ENCODE measurements around the gene STK32B.

Gene STK32B

DNA sequence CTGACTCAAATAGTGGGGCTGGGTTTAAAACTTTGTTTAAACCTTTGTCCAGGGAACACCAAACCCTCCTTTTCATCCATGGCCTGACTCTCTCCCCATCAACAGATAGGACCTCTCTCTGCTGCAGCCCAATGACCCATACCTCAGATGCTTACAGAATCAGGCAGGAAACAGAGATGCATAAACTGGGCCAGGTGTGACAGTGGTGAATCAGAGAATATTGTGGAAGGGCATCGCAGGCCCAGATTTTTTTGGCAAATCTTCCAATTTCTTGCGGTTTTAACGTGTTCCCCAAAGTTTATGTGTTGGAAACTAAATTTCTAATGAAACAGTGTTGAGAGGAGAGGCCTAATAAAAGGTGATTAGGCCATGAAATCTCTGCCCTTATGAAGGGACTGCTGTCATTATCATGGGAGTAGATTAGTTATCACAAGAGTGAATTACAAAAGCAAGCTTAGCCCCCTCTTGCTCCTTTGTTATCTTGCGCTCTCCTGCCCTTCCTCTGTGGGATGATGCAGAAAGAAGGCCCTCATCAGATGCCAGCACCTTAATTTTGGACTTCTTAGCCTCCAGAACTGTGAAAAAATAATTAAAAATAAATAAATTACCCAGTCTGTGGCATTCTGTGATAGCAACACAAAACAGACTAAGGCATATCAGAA is 82.8 kb downstream of the STK32B start:
- TF ChIP-seq, protein P1, sequence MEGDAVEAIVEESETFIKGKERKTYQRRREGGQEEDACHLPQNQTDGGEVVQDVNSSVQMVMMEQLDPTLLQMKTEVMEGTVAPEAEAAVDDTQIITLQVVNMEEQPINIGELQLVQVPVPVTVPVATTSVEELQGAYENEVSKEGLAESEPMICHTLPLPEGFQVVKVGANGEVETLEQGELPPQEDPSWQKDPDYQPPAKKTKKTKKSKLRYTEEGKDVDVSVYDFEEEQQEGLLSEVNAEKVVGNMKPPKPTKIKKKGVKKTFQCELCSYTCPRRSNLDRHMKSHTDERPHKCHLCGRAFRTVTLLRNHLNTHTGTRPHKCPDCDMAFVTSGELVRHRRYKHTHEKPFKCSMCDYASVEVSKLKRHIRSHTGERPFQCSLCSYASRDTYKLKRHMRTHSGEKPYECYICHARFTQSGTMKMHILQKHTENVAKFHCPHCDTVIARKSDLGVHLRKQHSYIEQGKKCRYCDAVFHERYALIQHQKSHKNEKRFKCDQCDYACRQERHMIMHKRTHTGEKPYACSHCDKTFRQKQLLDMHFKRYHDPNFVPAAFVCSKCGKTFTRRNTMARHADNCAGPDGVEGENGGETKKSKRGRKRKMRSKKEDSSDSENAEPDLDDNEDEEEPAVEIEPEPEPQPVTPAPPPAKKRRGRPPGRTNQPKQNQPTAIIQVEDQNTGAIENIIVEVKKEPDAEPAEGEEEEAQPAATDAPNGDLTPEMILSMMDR (conservative IDR thresholded peaks at IDR 0.05; ENCODE audit: control insufficient read depth, insufficient read depth, low read depth, low read length) = no peak
- no peak overlapping the region for H3K4me3 ChIP-seq (ENCODE audit: control insufficient read depth, low read depth, low read length)
- DNase-seq (ENCODE audit: low read depth) = no peak

DNA sequence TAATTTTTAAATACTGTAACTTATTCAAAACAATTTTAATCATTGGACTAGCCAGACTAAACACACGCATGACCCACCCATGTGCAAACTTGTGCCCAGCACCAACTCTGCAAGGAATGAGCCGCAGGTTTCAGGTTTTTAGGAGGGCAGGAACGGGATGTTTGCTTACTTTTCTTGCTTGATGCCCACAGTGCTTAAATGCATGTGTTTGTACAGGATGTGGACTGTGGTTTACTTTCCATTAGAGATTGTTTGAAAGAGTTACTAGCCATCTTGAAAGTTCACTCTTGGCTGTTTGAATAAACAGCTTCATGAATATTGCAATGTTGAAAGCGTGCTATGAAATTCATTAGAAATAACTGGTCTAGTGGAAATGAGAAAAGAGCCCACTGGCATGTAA is 83.3 kb downstream of the STK32B start:
- TF ChIP-seq, protein P1 (conservative IDR thresholded peaks at IDR 0.05; ENCODE audit: control insufficient read depth, insufficient read depth, low read depth, low read length) = no peak
- DNase-seq (ENCODE audit: low read depth) = no peak
- no peak overlapping the region for H3K4me3 ChIP-seq (ENCODE audit: control insufficient read depth, low read depth, low read length)

DNA sequence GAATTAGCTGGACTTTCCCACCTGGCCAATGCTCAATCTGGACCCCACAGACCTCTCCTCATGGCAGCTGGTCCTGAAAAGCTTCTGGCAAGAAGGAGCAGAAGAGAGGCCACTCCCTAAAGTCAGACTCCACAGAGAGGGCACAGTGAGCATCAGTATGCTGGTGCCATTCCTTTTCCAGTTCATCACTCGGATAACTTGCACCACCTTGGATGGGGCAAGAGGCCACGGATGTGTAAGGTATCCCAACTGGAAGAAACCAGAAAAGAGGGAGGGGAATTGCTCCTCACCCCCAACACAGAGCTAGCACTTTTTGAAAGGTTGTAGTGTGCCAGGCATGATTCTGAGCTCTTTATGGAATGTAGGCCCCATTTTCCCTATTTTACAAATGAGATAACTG is 85.9 kb downstream of the STK32B start:
- TF ChIP-seq, protein P1 (conservative IDR thresholded peaks at IDR 0.05; ENCODE audit: control insufficient read depth, insufficient read depth, low read depth, low read length) = no peak
- DNase-seq (ENCODE audit: low read depth) = no peak
- no peak overlapping the region for H3K4me3 ChIP-seq (ENCODE audit: control insufficient read depth, low read depth, low read length)

DNA sequence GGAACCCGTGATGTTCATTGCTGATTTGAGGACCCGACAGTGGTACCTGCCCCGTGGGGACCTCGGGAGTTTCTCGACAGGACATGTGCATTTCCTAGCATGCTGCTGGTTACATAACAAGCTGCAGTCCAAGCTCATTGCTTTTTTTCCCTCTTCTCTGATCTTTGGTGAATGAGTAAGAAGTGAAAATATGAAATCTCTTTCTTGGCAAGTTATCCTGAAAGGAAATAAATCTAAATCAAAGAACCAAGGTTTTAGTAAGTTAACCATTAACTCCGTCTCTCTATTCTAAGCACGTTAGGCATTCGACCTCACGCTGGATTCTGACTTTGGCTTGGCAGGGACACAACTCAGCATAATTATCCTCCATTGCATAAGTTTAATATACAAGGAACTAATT is 86.6 kb downstream of the STK32B start:
- TF ChIP-seq, protein P1 (conservative IDR thresholded peaks at IDR 0.05; ENCODE audit: control insufficient read depth, insufficient read depth, low read depth, low read length) = no peak
- H3K4me3 ChIP-seq (ENCODE audit: control insufficient read depth, low read depth, low read length) = no peak overlapping the region
- no peak for DNase-seq (ENCODE audit: low read depth)

DNA sequence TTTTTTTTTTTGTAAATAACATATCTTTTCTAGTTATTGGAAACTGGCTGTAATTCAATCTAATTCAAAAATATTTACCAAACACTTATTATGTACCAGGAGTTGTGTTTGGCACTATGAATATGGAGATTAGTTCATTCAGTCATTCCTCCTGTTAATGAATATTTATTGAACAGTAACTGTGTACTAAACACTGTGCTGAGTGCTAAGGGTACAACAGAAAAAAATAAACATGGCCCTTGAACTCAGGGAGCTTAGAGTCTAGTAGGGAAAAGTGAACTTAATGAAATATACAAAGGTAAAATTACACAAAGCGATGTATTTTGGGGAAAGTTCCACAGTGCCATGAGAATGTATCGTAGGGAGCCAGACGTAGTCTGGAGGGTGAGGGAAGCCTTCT is 87.1 kb downstream of the STK32B start:
- TF ChIP-seq, protein P1 (conservative IDR thresholded peaks at IDR 0.05; ENCODE audit: control insufficient read depth, insufficient read depth, low read depth, low read length) = no peak
- DNase-seq (ENCODE audit: low read depth) = no peak
- no peak overlapping the region for H3K4me3 ChIP-seq (ENCODE audit: control insufficient read depth, low read depth, low read length)

DNA sequence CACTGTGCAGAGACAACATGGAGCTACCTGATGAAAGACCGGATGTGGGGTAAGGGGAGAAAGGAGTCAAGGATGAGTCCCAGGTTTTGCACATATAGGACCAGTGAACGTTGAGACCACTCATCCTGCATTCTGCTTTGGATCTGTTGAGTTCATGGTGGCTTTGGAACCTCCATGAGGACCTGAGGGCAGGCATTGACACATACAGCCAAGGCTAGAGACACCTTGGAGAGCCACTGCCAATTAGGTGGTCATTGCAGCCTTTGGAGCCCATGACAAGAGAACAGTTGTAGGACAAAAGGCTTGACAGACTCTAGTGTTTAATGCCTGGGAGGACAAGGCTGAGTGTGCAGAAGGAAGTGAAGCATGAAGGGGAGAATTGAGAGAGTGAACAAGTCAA is 87.9 kb downstream of the STK32B start:
- no peak for DNase-seq (ENCODE audit: low read depth)
- no peak overlapping the region for H3K4me3 ChIP-seq (ENCODE audit: control insufficient read depth, low read depth, low read length)
- TF ChIP-seq, protein P1 (conservative IDR thresholded peaks at IDR 0.05; ENCODE audit: control insufficient read depth, insufficient read depth, low read depth, low read length) = no peak

DNA sequence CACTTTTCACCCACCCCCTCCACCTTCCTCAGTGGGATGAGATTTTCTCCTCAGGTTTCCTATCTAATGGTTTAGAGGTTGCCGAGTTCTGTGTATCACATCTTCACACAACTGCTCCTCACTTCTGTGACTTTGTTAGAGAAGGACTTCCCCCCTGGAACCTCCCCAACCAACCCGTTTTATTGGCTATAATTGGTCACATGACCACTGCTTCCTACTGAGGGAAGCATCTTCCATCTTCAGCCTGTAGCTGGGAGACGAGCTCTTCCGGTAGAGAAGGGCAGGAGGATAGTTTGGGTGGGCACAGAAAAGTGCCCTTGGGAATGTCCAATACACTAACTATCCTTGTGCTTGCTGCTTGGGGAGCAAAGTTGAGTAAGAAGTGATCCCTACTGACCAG is 90.5 kb downstream of the STK32B start:
- no peak for DNase-seq (ENCODE audit: low read depth)
- no peak overlapping the region for H3K4me3 ChIP-seq (ENCODE audit: control insufficient read depth, low read depth, low read length)
- TF ChIP-seq, protein P1 (conservative IDR thresholded peaks at IDR 0.05; ENCODE audit: control insufficient read depth, insufficient read depth, low read depth, low read length) = no peak

All from fibroblast of mammary gland (primary cell).